K562 (cell line): ENCODE results near the gene SLC43A2. TPM values are rescaled to one million over a fixed set of nuclear protein-coding genes. Genes with fewer than 3 reads are reported as not detected.

Experiments
- ATAC-seq: fragments of 200-7000 bp; cut with Tn5 transposase; 3 replicates; pipeline ENCODE4 v1.9.1; 2020; ENCODE audit warnings: moderate library complexity
- BruUV-seq: library from RNA; stranded (reverse); fragments of 400-500 nt; replicated peaks from 2 replicates; lab custom pipeline; 2021; lab: Mats Ljungman, UMichigan
- CTCF ChIA-PET: fragments of 300-600 bp; formaldehyde crosslinking; extraction: SDS; loops from one replicate; lab custom pipeline; 2021; ENCODE audit warnings: low intra/inter-chr PET ratio; lab: Yijun Ruan, JAX
- POLR2A ChIA-PET: fragments of 300-600, 350-650 bp; sonication (Branson Sonifier 250); formaldehyde crosslinking; extraction: SDS; loops from one replicate; lab custom pipeline; 2021; ENCODE audit warnings: antibody characterized with exemption, inconsistent platforms; lab: Yijun Ruan, JAX
- DNase-seq, 4 experiments: peaks; one replicate each; pipeline versions ENCODE4 v3.0.0 to v3.0.0-alpha.2; 2011 to 2018; ENCODE audit warnings: low spot score in 3 of 4, mixed read lengths in 3 of 4; ENCODE audit errors: extremely low read depth in 1 of 4
- FAIRE-seq: peaks from 2 replicates; lab custom pipeline; 2011; peaks lifted over from hg19 to GRCh38; lab: Jason Lieb, UNC
- H2AFZ ChIP-seq: 2 replicates; pipeline ENCODE4 v1.6.0; 2011; ENCODE audit warnings: low read depth, low read length, control low read depth, inconsistent platforms
- H3K27ac ChIP-seq: fragments of 200-600 bp; 3 replicates; pipeline ENCODE4 v1.8.0; 2011; ENCODE audit warnings: low read depth, mild to moderate bottlenecking, control low read depth, inconsistent platforms, low read length, moderate library complexity, mixed read lengths; ENCODE audit errors: extremely low read depth
- H3K27me3 ChIP-seq, 2 experiments: fragments of 300-600 bp in 1 of 2; 2 replicates in 1 of 2; 3 replicates in 1 of 2; pipeline versions ENCODE4 v1.6.0 to v1.8.0; 2011; ENCODE audit warnings: inconsistent platforms in 2 of 2, low read length in 2 of 2, mild to moderate bottlenecking in 1 of 2, mixed read lengths in 1 of 2, moderate library complexity in 1 of 2; ENCODE audit not compliant: control insufficient read depth in 2 of 2, insufficient read depth in 2 of 2
- H3K36me3 ChIP-seq: fragments of 300-600 bp; 3 replicates; pipeline ENCODE4 v1.8.0; 2011; ENCODE audit warnings: mild to moderate bottlenecking, low read length, inconsistent platforms; ENCODE audit not compliant: control insufficient read depth, insufficient read depth
- H3K4me1 ChIP-seq, 2 experiments: fragments of 200-600 bp in 1 of 2; replicated peaks in 1 of 2; 2 replicates in 1 of 2; 3 replicates in 1 of 2; pipeline versions ENCODE4 v1.5.1 to v1.8.0; 2011; ENCODE audit warnings: inconsistent platforms in 2 of 2, low read length in 2 of 2, mild to moderate bottlenecking in 1 of 2, mixed read lengths in 1 of 2, moderate library complexity in 1 of 2; ENCODE audit not compliant: control insufficient read depth in 2 of 2, insufficient read depth in 2 of 2
- H3K4me2 ChIP-seq: 2 replicates; pipeline ENCODE4 v1.6.1; 2011; ENCODE audit warnings: low read length, control low read depth, inconsistent platforms, mixed read lengths; ENCODE audit not compliant: insufficient read depth
- H3K4me3 ChIP-seq: fragments of 200-600 bp; sonication (generic), shearing (Covaris generic); 2 replicates; pipeline ENCODE4 v1.5.1; 2016; ENCODE audit warnings: control low read depth, inconsistent platforms
- H3K79me2 ChIP-seq: fragments of 200-600 bp; 3 replicates; pipeline ENCODE4 v1.8.0; 2011; ENCODE audit warnings: low read length, inconsistent platforms; ENCODE audit not compliant: control insufficient read depth, insufficient read depth
- H3K9ac ChIP-seq, 2 experiments: 2 replicates each; pipeline versions ENCODE4 v1.6.0 to v1.6.1; 2011; ENCODE audit warnings: low read depth in 2 of 2, low read length in 2 of 2, control low read depth in 1 of 2, inconsistent platforms in 1 of 2, mild to moderate bottlenecking in 1 of 2, mixed read lengths in 1 of 2; ENCODE audit not compliant: insufficient read depth in 1 of 2
- H3K9me1 ChIP-seq: one replicate; pipeline ENCODE4 v1.6.0; 2011; ENCODE audit warnings: inconsistent platforms, mild to moderate bottlenecking, low read length, moderate library complexity; ENCODE audit not compliant: control insufficient read depth, insufficient read depth
- H3K9me3 ChIP-seq: replicated peaks from 2 replicates; pipeline ENCODE4 v1.5.1; 2011; ENCODE audit warnings: low read depth, low read length, inconsistent platforms; ENCODE audit not compliant: control insufficient read depth, insufficient read depth
- H4K20me1 ChIP-seq: replicated peaks from 2 replicates; pipeline ENCODE4 v1.6.1; 2011; ENCODE audit warnings: low read length, inconsistent platforms, mixed read lengths; ENCODE audit not compliant: control insufficient read depth, insufficient read depth
- ETS2 ChIP-seq: IDR thresholded peaks from 2 replicates; pipeline ENCODE4 v1.6.1; 2016; ENCODE audit warnings: borderline replicate concordance, missing genetic modification characterization, mild to moderate bottlenecking, moderate library complexity, missing compliant biosample characterization; ENCODE audit not compliant: poor library complexity, severe bottlenecking
- HDGF ChIP-seq: fragments of 450-650 bp; IDR thresholded peaks from 2 replicates; pipeline ENCODE4 v1.6.1; 2016
- HOXB6 ChIP-seq: fragments of 250-450 bp; sonication (Bioruptor Pico); IDR thresholded peaks from 2 replicates; pipeline ENCODE4 v1.5.1; 2022; ENCODE audit warnings: mild to moderate bottlenecking, borderline replicate concordance
- MCM7 ChIP-seq, 2 experiments: fragments of 450-650 bp; IDR thresholded peaks; 2 replicates each; pipeline ENCODE4 v1.6.1; 2016 to 2018
- POLR2G ChIP-seq: fragments of 200-400 bp; formaldehyde crosslinking; IDR thresholded peaks from 2 replicates; pipeline ENCODE4 v1.6.1; 2017; ENCODE audit warnings: low read depth, mild to moderate bottlenecking, antibody characterized with exemption, low read length, moderate library complexity
- RFX7 ChIP-seq: fragments of 250-450 bp; sonication (Bioruptor Pico); IDR thresholded peaks from 2 replicates; pipeline ENCODE4 v1.5.1; 2021; ENCODE audit warnings: mild to moderate bottlenecking
- SLC30A9 ChIP-seq: fragments of 250-450 bp; sonication (Bioruptor Pico); IDR thresholded peaks from 2 replicates; pipeline ENCODE4 v1.8.0; 2022; ENCODE audit warnings: mild to moderate bottlenecking, moderate library complexity
- SOX6 ChIP-seq: fragments of 450-650 bp; IDR thresholded peaks from 2 replicates; pipeline ENCODE4 v1.6.1; 2014; ENCODE audit warnings: mild to moderate bottlenecking
- U2AF2 ChIP-seq: fragments of 200-400 bp; formaldehyde crosslinking; optimal IDR thresholded peaks from 2 replicates; pipeline ENCODE3; 2017; ENCODE audit warnings: low read depth, mild to moderate bottlenecking, low read length
- ZBTB26 ChIP-seq: fragments of 450-650 bp; formaldehyde crosslinking; IDR thresholded peaks from 2 replicates; pipeline ENCODE4 v1.4.0; 2022; ENCODE audit warnings: missing genetic modification characterization
- ZNF512 ChIP-seq: IDR thresholded peaks from 2 replicates; pipeline ENCODE4 v1.6.1; 2016; ENCODE audit warnings: missing genetic modification characterization, missing compliant biosample characterization
- WGBS: fragments of 100-300 bp; shearing (Covaris generic); methylation state at CpG from one replicate; pipeline ENCODE4 v1.1.6; 2016; ENCODE audit warnings: low coverage, mixed read lengths; ENCODE audit not compliant: insufficient coverage; ENCODE audit errors: missing lambda C conversion rate; 5-methylcytosine and 5-hydroxymethylcytosine counted together
- in situ Hi-C: fragments of 300-500 bp; cut with MboI; formaldehyde crosslinking; loops from 4 replicates; pipeline ENCODE4 v1.15.0; 2018; ENCODE audit warnings: inconsistent platforms, mixed read lengths
- intact Hi-C: fragments of 100-400 bp; cut with micrococcal nuclease; formaldehyde crosslinking; loops from 2 replicates; pipeline ENCODE4 v1.14.2; 2022
- polyA plus RNA-seq, 8 experiments: library from polyadenylated mRNA; depleted of rRNA in 4 of 8; stranded (reverse) in 5 of 8; unstranded in 3 of 8; fragments of >200 nt; fragmentation: Nextera tagmentation in 2 of 8; fragmentation: Illumina TruSeq in 1 of 8; extraction: Ambion mirVana in 2 of 8; extraction: Trizol in 1 of 8; gene quantifications; 2 replicates each; pipeline versions ENCODE4 v1.2.1 to v1.2.3, GENCODE V29; 2011 to 2014; ENCODE audit warnings: inconsistent platforms in 1 of 8, missing spikeins in 1 of 8
- total RNA-seq, 7 experiments: library from RNA; depleted of rRNA in 6 of 7; stranded (reverse); fragments of >200 nt in 6 of 7; fragmentation: Illumina TruSeq in 2 of 7; extraction: Trizol in 2 of 7; gene quantifications; 2 replicates each; pipeline versions ENCODE4 v1.2.1 to v1.2.3, GENCODE V29; 2011 to 2021; ENCODE audit warnings: low replicate concordance in 1 of 7

Gene SLC43A2
- total and polyA plus RNA-seq, 9 of the 15 experiments (the other 6 are each of a cell fraction or from before 2014, with no cell fraction given) = 0.03 to 10.2 (median 3.6) TPM

GRCh38 chr17:1548032-1548431 lies 80.6 kb downstream of the SLC43A2 start:
- ATAC-seq = no peak
- 92% methylated on average over 10 of the region's 18 CpGs for WGBS
- Histone ChIP-seq H2AFZ (no peak overlapping the region), H3K9me1 (no peaks in the 10 kb centered on the region), H3K9me3 (no peaks in the 10 kb centered on the region; the same call in 1 of the 2 replicates), H3K4me3 (no peak overlapping the region), H3K27ac (no peak overlapping the region)
- CTCF ChIA-PET = no interaction called here
- no peak for DNase-seq
- in situ Hi-C loops = no loop called here
- TF ChIP-seq ETS2 (no peak), MCM7 (IDR thresholded peaks at IDR 0.05) (no peak), POLR2G (0 out of 2 replicates have a peak, but pooled peaks have one; percentile 18), SLC30A9 (no peak)
- TF ChIP-seq, all 486 proteins: peak for 1
- POLR2A ChIA-PET = interaction anchor here (1.4 kb wide), 1 partner anchor 14 kb away, joined by 4 read pairs; the partner anchor contains the start of gene PITPNA
- H3K4me2 ChIP-seq = no peak overlapping the region
- no peak overlapping the region; a peak in 1 of 4 replicates for H3K9ac ChIP-seq
- no peak for FAIRE-seq
- peaks cover 12 to 38% of the 10 kb centered on the region in 2 experiments; a peak in 4 of 5 replicates for H3K4me1 ChIP-seq
- no TSS peak for BruUV-seq
- H3K36me3 ChIP-seq = peaks cover 67% of the 10 kb centered on the region; the same call in 2 of the 3 replicates
- H3K27me3 ChIP-seq = no peaks in the 10 kb centered on the region
- intact Hi-C loops = no loop called here
- H4K20me1 ChIP-seq = no peaks in the 10 kb centered on the region
- no peaks in the 10 kb centered on the region for H3K79me2 ChIP-seq

GRCh38 chr17:1546292-1546922 lies 82.2 kb downstream of the SLC43A2 start:
- ATAC-seq (no peak), DNase-seq (no peak), FAIRE-seq (no peak)
- no TSS peak for BruUV-seq
- no peak overlapping the region for H2AFZ ChIP-seq
- no peaks in the 10 kb centered on the region for H3K9me1 ChIP-seq
- peak overlapping the region in 1 of 2 experiments; percentile 26; a peak in 1 of 4 replicates for H3K9ac ChIP-seq
- H3K79me2 ChIP-seq = no peaks in the 10 kb centered on the region
- POLR2A ChIA-PET = interaction anchor here (0.6 to 1.4 kb wide), 3 partner anchors 16 to 40 kb away, joined by 3 to 4 read pairs (median 4); partner anchors contain the start of gene PITPNA
- no peak overlapping the region for H3K4me2 ChIP-seq
- 96% methylated on average over 6 of the region's 6 CpGs for WGBS
- H3K4me3 ChIP-seq = no peak overlapping the region
- in situ Hi-C loops = no loop called here
- H3K36me3 ChIP-seq = peaks cover 65% of the 10 kb centered on the region; the same call in 2 of the 3 replicates
- no peaks in the 10 kb centered on the region; the same call in 1 of the 2 replicates for H3K9me3 ChIP-seq
- no peak overlapping the region for H3K27ac ChIP-seq
- intact Hi-C loops = no loop called here
- CTCF ChIA-PET = no interaction called here
- H4K20me1 ChIP-seq = no peaks in the 10 kb centered on the region
- H3K27me3 ChIP-seq = no peaks in the 10 kb centered on the region
- peaks cover 9 to 33% of the 10 kb centered on the region in 2 experiments; a peak in 4 of 5 replicates for H3K4me1 ChIP-seq
- no peak for TF ChIP-seq RFX7
- TF ChIP-seq ZNF512 (tag) = no peak
- no peak for TF ChIP-seq HDGF
- no peak for TF ChIP-seq U2AF2
- TF ChIP-seq SOX6 = no peak
- no peak for TF ChIP-seq ZBTB26 (CRISPR knock-in tag)
- no peak for TF ChIP-seq HOXB6 (CRISPR knock-in tag)
